Fibroblast of lung (primary cell): ENCODE results near the gene PDE4D. TPM values are rescaled to one million over a fixed set of nuclear protein-coding genes. Genes with fewer than 3 reads are reported as not detected.

ENCODE experiments used
- DNase-seq, 2 donors: peaks; one replicate each; pipeline versions ENCODE4 v3.0.0 to v3.0.0-alpha.2; 2010; ENCODE audit warnings: low read depth in 2 of 2
- H2AFZ ChIP-seq: 2 replicates; pipeline ENCODE4 v1.5.1; 2012; ENCODE audit warnings: low read length, control low read depth, inconsistent platforms
- H3K27ac ChIP-seq: 2 replicates; pipeline ENCODE4 v1.5.1; 2011; ENCODE audit warnings: low read length, control low read depth; ENCODE audit not compliant: insufficient read depth
- H3K27me3 ChIP-seq: 2 replicates; pipeline ENCODE4 v1.5.1; 2011; ENCODE audit warnings: mild to moderate bottlenecking, low read length; ENCODE audit not compliant: control insufficient read depth, insufficient read depth
- H3K36me3 ChIP-seq: 2 replicates; pipeline ENCODE4 v1.5.1; 2011; ENCODE audit warnings: low read length; ENCODE audit not compliant: control insufficient read depth, insufficient read depth
- H3K4me1 ChIP-seq: 2 replicates; pipeline ENCODE4 v1.5.1; 2011; ENCODE audit warnings: low read length; ENCODE audit not compliant: control insufficient read depth, insufficient read depth; ENCODE audit errors: extremely low read depth
- H3K4me2 ChIP-seq: 2 replicates; pipeline ENCODE4 v1.5.1; 2011; ENCODE audit warnings: low read length, control low read depth; ENCODE audit not compliant: insufficient read depth; ENCODE audit errors: extremely low read depth
- H3K4me3 ChIP-seq, 4 experiments: fragments of 200-600 bp in 1 of 4; sonication (generic) in 1 of 4; replicated peaks in 1 of 4; 2 replicates each; pipeline ENCODE4 v1.5.1; 2011 to 2016; ENCODE audit warnings: low read length in 4 of 4, low read depth in 3 of 4, mild to moderate bottlenecking in 3 of 4, control low read depth in 2 of 4, inconsistent platforms in 1 of 4, mixed read lengths in 1 of 4; ENCODE audit not compliant: insufficient read depth in 1 of 4; ENCODE audit errors: control extremely low read depth in 1 of 4
- H3K79me2 ChIP-seq: 2 replicates; pipeline ENCODE4 v1.5.1; 2012; ENCODE audit warnings: mild to moderate bottlenecking, low read length, inconsistent platforms; ENCODE audit not compliant: control insufficient read depth, insufficient read depth
- H3K9ac ChIP-seq: 2 replicates; pipeline ENCODE4 v1.5.1; 2011; ENCODE audit warnings: mild to moderate bottlenecking, low read length, control low read depth; ENCODE audit not compliant: insufficient read depth
- H3K9me3 ChIP-seq: 2 replicates; pipeline ENCODE4 v1.5.1; 2012; ENCODE audit warnings: low read depth, low read length; ENCODE audit not compliant: control insufficient read depth, insufficient read depth
- H4K20me1 ChIP-seq: 2 replicates; pipeline ENCODE4 v1.5.1; 2011; ENCODE audit warnings: low read length; ENCODE audit not compliant: control insufficient read depth, insufficient read depth; ENCODE audit errors: extremely low read depth
- EZH2 ChIP-seq: IDR thresholded peaks from 2 replicates; pipeline ENCODE4 v1.5.1; 2012; ENCODE audit warnings: low read length, control low read depth, mild to moderate bottlenecking; ENCODE audit errors: missing control alignments
- polyA plus RNA-seq, 2 donors: library from polyadenylated mRNA; depleted of rRNA in 1 of 2; stranded (reverse) in 1 of 2; unstranded in 1 of 2; fragments of >200 nt; gene quantifications; 2 replicates each; pipeline ENCODE4 v1.2.1, GENCODE V29; 2011 to 2012; ENCODE audit warnings: missing spikeins in 1 of 2
- total RNA-seq: library from RNA; depleted of rRNA; stranded (reverse); fragments of >200 nt; gene quantifications from 2 replicates; pipeline ENCODE4 v1.2.1, GENCODE V29; 2014
- TF ChIP-seq, protein P1 (sequence below), 2 donors: IDR thresholded peaks in 1 of 2; conservative IDR thresholded peaks in 1 of 2; 1 replicate in 1 of 2; 2 replicates in 1 of 2; pipeline ENCODE4 v1.5.1; 2011 to 2012; ENCODE audit warnings: low read length in 2 of 2, control low read depth in 1 of 2, inconsistent platforms in 1 of 2, low read depth in 1 of 2, mild to moderate bottlenecking in 1 of 2

The PDE4D gene
- total and polyA plus RNA-seq, 2 donors (not counting 1 experiment from before 2014, with no cell fraction given) = 2.1 to 8.3 TPM

GRCh38 chr5:59296317-59297264 is 596.9 kb downstream of the PDE4D start:
- Histone ChIP-seq H4K20me1 (no peaks in the 10 kb centered on the region), H2AFZ (peak overlapping the region; percentile 83), H3K27ac (no peak overlapping the region), H3K4me3 (peak overlapping the region; percentile 3 to 59 (median 36)), H3K79me2 (no peaks in the 10 kb centered on the region), H3K4me1 (no peaks in the 10 kb centered on the region), H3K9ac (no peak overlapping the region), H3K27me3 (no peaks in the 10 kb centered on the region), H3K9me3 (no peaks in the 10 kb centered on the region), H3K36me3 (no peaks in the 10 kb centered on the region), H3K4me2 (peak overlapping the region; percentile 75)
- DNase-seq = peak; percentile 55 to 60
- TF ChIP-seq, protein P1, sequence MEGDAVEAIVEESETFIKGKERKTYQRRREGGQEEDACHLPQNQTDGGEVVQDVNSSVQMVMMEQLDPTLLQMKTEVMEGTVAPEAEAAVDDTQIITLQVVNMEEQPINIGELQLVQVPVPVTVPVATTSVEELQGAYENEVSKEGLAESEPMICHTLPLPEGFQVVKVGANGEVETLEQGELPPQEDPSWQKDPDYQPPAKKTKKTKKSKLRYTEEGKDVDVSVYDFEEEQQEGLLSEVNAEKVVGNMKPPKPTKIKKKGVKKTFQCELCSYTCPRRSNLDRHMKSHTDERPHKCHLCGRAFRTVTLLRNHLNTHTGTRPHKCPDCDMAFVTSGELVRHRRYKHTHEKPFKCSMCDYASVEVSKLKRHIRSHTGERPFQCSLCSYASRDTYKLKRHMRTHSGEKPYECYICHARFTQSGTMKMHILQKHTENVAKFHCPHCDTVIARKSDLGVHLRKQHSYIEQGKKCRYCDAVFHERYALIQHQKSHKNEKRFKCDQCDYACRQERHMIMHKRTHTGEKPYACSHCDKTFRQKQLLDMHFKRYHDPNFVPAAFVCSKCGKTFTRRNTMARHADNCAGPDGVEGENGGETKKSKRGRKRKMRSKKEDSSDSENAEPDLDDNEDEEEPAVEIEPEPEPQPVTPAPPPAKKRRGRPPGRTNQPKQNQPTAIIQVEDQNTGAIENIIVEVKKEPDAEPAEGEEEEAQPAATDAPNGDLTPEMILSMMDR (conservative IDR thresholded peaks at IDR 0.05 in 1 of 2, IDR thresholded peaks at IDR 0.05 in 1 of 2; ENCODE audit: low read depth in 1 of 2, low read length in 2 of 2) = no peak
- no peak for TF ChIP-seq EZH2

- H3K9ac ChIP-seq = no peak overlapping the region
- no peaks in the 10 kb centered on the region for H4K20me1 ChIP-seq
- H3K79me2 ChIP-seq = no peaks in the 10 kb centered on the region
- no peak overlapping the region for H3K4me2 ChIP-seq
- DNase-seq = peak in 1 of 2 donors; percentile 29
- H3K4me1 ChIP-seq = no peaks in the 10 kb centered on the region
- H3K9me3 ChIP-seq = no peaks in the 10 kb centered on the region
- no peak overlapping the region for H3K4me3 ChIP-seq
- no peaks in the 10 kb centered on the region for H3K36me3 ChIP-seq
- no peaks in the 10 kb centered on the region for H3K27me3 ChIP-seq
- no peak overlapping the region for H3K27ac ChIP-seq
- TF ChIP-seq, protein P1 (conservative IDR thresholded peaks at IDR 0.05 in 1 of 2, IDR thresholded peaks at IDR 0.05 in 1 of 2; ENCODE audit: low read depth in 1 of 2, low read length in 2 of 2) = no peak
- no peak for TF ChIP-seq EZH2
- no peak overlapping the region for H2AFZ ChIP-seq
Observed at GRCh38 chr5:59293700-59294099, 599.8 kb downstream of the PDE4D start.

- no peaks in the 10 kb centered on the region for H3K9me3 ChIP-seq
- no peaks in the 10 kb centered on the region for H3K36me3 ChIP-seq
- TF ChIP-seq, protein P1 (conservative IDR thresholded peaks at IDR 0.05 in 1 of 2, IDR thresholded peaks at IDR 0.05 in 1 of 2; ENCODE audit: low read depth in 1 of 2, low read length in 2 of 2) = no peak
- TF ChIP-seq EZH2 = no peak
- no peak overlapping the region for H3K27ac ChIP-seq
- H4K20me1 ChIP-seq = no peaks in the 10 kb centered on the region
- H2AFZ ChIP-seq = no peak overlapping the region
- no peak overlapping the region for H3K4me2 ChIP-seq
- H3K79me2 ChIP-seq = no peaks in the 10 kb centered on the region
- H3K9ac ChIP-seq = no peak overlapping the region
- H3K4me3 ChIP-seq = no peak overlapping the region
- H3K27me3 ChIP-seq = no peaks in the 10 kb centered on the region
- no peaks in the 10 kb centered on the region for H3K4me1 ChIP-seq
- peak in 1 of 2 donors; percentile 4 for DNase-seq
Observed at GRCh38 chr5:59291941-59292340, 601.6 kb downstream of the PDE4D start.
